ENCODE results near the gene NTN1. TPM values are rescaled to one million over a fixed set of nuclear protein-coding genes. Genes with fewer than 3 reads are reported as not detected.

NTN1 gene
- total and polyA plus RNA-seq, 9 donors = 0.28 to 12.5 (median 1.8) TPM

DNA sequence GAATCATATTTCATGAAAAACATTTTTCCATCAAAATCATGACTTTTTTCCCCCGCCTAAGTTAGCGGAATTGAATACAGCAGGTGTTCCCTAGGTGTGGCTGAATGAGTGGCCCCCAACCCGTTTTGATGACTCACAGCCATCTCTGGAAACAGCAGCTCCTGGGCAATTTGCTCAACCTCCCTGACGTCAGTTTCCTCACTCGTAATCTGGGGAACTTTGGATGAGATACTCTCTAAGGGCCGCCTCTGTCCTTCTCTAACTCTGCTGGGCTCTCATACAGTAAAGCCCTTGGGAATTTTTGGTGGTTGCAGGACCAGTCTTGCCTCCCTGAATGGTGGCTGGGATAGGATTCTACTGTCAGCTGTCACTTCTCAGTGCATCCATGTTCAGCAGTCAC is 11.6 kb upstream of the NTN1 start:
- Histone ChIP-seq H3K4me3 (no peak overlapping the region), H3K27ac (no peak overlapping the region), H3K9me3 (no peaks in the 10 kb centered on the region), H3K4me1 (ENCODE audit: insufficient read depth) (no peaks in the 10 kb centered on the region), H3K36me3 (no peaks in the 10 kb centered on the region), H3K27me3 (no peaks in the 10 kb centered on the region)
- DNase-seq = no peak
- TF ChIP-seq, protein P1, sequence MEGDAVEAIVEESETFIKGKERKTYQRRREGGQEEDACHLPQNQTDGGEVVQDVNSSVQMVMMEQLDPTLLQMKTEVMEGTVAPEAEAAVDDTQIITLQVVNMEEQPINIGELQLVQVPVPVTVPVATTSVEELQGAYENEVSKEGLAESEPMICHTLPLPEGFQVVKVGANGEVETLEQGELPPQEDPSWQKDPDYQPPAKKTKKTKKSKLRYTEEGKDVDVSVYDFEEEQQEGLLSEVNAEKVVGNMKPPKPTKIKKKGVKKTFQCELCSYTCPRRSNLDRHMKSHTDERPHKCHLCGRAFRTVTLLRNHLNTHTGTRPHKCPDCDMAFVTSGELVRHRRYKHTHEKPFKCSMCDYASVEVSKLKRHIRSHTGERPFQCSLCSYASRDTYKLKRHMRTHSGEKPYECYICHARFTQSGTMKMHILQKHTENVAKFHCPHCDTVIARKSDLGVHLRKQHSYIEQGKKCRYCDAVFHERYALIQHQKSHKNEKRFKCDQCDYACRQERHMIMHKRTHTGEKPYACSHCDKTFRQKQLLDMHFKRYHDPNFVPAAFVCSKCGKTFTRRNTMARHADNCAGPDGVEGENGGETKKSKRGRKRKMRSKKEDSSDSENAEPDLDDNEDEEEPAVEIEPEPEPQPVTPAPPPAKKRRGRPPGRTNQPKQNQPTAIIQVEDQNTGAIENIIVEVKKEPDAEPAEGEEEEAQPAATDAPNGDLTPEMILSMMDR (IDR thresholded peaks at IDR 0.05) = no peak
- TF ChIP-seq POLR2A (IDR thresholded peaks at IDR 0.05) (no peak), EP300 (IDR thresholded peaks at IDR 0.05) (no peak)
- 44 to 54% (median 54%) methylated on average over 6 of the region's 6 CpGs for WGBS, 3 donors
- intact Hi-C loops (cut with DNase I) = loop anchor here in 1 of 4 donors (10.0 kb wide), 1 partner anchor 65 kb away; no protein-coding TSS in a partner anchor

DNA sequence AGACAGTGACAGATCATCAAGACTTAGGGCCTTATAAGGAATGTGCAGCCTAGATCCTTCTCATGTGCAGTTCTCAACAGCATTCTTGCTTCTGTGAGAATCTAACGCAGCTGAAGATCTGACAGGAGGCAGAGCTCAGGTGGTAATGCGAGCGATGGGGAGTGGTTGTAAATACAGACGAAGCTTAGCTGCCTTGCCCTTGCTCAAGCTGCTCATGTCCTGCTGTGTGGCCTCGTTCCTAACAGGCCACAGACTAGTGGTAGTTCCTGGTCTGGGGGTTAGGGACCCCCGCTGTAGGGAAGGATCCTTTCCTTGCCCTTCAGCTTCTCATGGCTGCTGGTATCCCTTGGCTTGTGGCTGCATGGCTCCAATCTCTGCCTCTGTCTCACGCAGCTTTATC is 10.3 kb upstream of the NTN1 start:
- DNase-seq = no peak
- Histone ChIP-seq H3K27ac (no peak overlapping the region), H3K27me3 (no peaks in the 10 kb centered on the region), H3K9me3 (no peaks in the 10 kb centered on the region), H3K36me3 (no peaks in the 10 kb centered on the region), H3K4me3 (no peak overlapping the region), H3K4me1 (ENCODE audit: insufficient read depth) (no peaks in the 10 kb centered on the region)
- intact Hi-C loops (cut with DNase I) = no loop called here
- TF ChIP-seq, protein P1 (IDR thresholded peaks at IDR 0.05) = no peak
- TF ChIP-seq EP300 (IDR thresholded peaks at IDR 0.05) (no peak), POLR2A (IDR thresholded peaks at IDR 0.05) (no peak)
- WGBS, 3 donors = 85 to 90% (median 88%) methylated on average over 7 of the region's 7 CpGs

DNA sequence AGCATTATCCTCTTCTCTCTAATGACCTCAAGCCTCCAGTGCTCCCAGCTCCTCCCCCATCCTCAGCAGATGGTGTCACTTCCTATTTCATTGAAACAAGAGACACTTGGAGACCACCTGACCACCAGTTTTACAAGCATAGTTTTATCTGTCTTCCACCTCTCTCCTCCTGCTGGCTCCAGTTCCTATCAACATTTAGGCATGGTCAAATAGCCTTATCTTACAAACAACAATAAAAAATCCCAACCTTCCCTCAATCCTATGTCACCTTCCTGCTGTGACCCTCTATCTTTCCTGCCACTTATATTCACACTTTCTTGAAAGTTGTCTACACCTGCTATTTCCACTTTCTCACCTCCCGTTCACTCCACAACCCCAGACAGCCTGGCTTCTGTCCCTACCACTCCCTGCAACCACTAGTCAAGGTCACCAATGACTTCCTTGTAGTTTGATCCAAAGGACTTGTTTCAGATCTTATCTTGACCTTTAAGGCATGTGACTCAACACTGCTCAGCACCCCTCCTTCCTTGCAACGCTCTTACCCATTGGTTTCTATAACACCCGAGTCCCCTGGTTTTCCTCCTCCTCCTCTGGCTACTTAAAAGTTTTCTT is 4.3 kb upstream of the NTN1 start:
- no peak for DNase-seq

DNA sequence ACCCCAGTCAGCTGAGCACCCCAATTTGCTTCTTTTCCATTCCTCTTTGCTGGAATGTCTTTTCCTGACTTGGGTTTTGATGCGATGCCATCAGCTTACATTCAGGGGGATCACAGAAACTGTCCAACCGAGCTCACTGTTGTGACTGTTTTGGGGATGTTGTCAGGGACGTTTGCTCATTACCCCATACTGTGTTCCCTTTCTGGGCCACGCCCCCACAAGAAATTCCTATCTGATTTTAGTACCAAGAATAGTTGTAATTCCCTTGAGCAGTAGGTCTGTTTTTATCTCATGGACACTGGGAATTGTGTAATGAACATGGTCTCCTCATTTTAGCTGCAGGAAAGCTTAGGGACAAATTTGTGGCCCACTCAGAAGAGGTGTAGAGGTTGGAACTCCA is 2.6 kb upstream of the NTN1 start:
- Histone ChIP-seq H3K27me3 (no peaks in the 10 kb centered on the region), H3K4me1 (ENCODE audit: insufficient read depth) (peaks cover 8% of the 10 kb centered on the region), H3K36me3 (no peaks in the 10 kb centered on the region), H3K27ac (no peak overlapping the region), H3K9me3 (no peaks in the 10 kb centered on the region), H3K4me3 (no peak overlapping the region)
- intact Hi-C loops (cut with DNase I) = no loop called here
- DNase-seq = no peak
- TF ChIP-seq, protein P1 (IDR thresholded peaks at IDR 0.05) = no peak
- TF ChIP-seq POLR2A (IDR thresholded peaks at IDR 0.05) = no peak
- TF ChIP-seq EP300 (IDR thresholded peaks at IDR 0.05) = no peak
- 66 to 67% (median 67%) methylated on average over 4 of the region's 4 CpGs for WGBS, 3 donors

More for the DNA sequence above, 4.3 kb upstream of the NTN1 start:
- WGBS, 3 donors = 28 to 50% (median 48%) methylated on average over 3 of the region's 3 CpGs
- peaks cover 2% of the 10 kb centered on the region for H3K4me1 ChIP-seq (ENCODE audit: insufficient read depth)
- intact Hi-C loops (cut with DNase I) = no loop called here
- TF ChIP-seq, protein P1 (IDR thresholded peaks at IDR 0.05) = no peak
- TF ChIP-seq POLR2A (IDR thresholded peaks at IDR 0.05) (no peak), EP300 (IDR thresholded peaks at IDR 0.05) (no peak)
- H3K27me3 ChIP-seq = no peaks in the 10 kb centered on the region
- H3K27ac ChIP-seq = no peak overlapping the region
- H3K36me3 ChIP-seq = no peaks in the 10 kb centered on the region
- no peak overlapping the region for H3K4me3 ChIP-seq
- no peaks in the 10 kb centered on the region for H3K9me3 ChIP-seq

All from ovary (tissue), 9 donors.